ENCODE results near the gene SAFB2.

The SAFB2 gene

DNA sequence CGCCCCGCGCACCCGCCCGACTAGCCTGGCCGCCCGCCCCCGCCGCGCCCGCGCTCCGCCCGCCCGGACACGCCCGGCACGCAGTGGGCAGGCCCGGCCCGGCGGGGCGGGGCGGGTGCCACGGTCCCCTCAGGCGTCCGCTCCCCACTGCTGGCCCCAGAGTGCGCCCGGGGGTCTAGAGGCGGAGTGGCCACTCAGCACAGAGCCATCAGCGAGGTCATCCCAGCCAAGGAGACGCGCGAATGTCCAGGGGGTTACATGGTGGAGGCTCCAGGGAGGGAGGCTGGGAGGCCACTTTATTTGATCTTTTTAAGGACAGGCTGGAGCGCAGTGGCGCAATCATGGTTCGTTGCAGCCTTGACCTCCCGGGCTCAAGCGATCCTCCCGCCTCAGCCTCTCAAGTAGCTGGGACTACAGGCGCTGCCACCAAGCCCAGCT is 54.6 kb downstream of the SAFB2 start:
- TF ChIP-seq, protein P1, sequence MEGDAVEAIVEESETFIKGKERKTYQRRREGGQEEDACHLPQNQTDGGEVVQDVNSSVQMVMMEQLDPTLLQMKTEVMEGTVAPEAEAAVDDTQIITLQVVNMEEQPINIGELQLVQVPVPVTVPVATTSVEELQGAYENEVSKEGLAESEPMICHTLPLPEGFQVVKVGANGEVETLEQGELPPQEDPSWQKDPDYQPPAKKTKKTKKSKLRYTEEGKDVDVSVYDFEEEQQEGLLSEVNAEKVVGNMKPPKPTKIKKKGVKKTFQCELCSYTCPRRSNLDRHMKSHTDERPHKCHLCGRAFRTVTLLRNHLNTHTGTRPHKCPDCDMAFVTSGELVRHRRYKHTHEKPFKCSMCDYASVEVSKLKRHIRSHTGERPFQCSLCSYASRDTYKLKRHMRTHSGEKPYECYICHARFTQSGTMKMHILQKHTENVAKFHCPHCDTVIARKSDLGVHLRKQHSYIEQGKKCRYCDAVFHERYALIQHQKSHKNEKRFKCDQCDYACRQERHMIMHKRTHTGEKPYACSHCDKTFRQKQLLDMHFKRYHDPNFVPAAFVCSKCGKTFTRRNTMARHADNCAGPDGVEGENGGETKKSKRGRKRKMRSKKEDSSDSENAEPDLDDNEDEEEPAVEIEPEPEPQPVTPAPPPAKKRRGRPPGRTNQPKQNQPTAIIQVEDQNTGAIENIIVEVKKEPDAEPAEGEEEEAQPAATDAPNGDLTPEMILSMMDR (IDR thresholded peaks at IDR 0.05; ENCODE audit: extremely low read depth, missing control alignments), result no peak
- DNase-seq (ENCODE audit: low spot score), result no peak

DNA sequence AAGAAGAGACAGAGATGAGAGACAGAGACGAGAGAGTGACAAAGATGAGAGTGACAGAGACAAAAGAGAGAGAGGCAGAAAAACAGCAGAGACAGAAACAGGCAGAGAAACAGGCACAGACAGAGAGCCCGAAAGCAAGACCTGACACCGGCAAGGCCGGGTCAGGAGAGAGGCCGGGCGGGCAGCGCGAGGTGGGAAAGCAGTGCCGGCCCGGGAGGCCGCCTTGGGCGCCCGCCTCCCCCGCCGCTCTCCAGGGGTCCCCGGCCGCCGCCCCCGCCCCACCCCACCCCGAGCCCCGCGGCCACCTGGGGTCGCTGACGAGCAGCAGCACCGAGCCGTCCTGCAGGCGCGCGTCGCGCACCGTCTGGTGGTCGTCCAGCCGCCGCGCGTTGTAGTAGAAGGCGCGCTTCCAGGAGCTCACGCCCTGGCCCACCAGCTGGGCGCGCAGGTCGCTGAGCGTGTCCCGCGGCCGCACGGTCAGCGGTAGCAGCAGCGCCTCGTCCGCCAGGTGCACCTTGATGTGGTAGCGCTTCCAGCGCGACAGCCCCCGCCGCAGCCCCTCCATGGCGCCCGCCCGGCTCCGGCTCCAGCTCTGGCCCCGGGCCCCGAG is 55.1 kb downstream of the SAFB2 start, which contains the start of gene TINCR:
TSS of gene TINCR (minus strand) at position 594 of the 610 bp plus-strand sequence.
- DNase-seq (ENCODE audit: low spot score), result no peak
- TF ChIP-seq, protein P1 (IDR thresholded peaks at IDR 0.05; ENCODE audit: extremely low read depth, missing control alignments), result no peak

GRCh38 chr19:5564930-5565329 is 57.6 kb downstream of the SAFB2 start:
- TF ChIP-seq, protein P1 (IDR thresholded peaks at IDR 0.05; ENCODE audit: extremely low read depth, missing control alignments), result no peak
- no peak for DNase-seq (ENCODE audit: low spot score)

- DNase-seq (ENCODE audit: low spot score), result no peak
- TF ChIP-seq, protein P1 (IDR thresholded peaks at IDR 0.05; ENCODE audit: extremely low read depth, missing control alignments), result no peak
Measured at GRCh38 chr19:5563935-5564612, 58.5 kb downstream of the SAFB2 start.

- no peak for DNase-seq (ENCODE audit: low spot score)
- TF ChIP-seq, protein P1 (IDR thresholded peaks at IDR 0.05; ENCODE audit: extremely low read depth, missing control alignments), result no peak
Measured at GRCh38 chr19:5563008-5563431, 59.6 kb downstream of the SAFB2 start.

DNA sequence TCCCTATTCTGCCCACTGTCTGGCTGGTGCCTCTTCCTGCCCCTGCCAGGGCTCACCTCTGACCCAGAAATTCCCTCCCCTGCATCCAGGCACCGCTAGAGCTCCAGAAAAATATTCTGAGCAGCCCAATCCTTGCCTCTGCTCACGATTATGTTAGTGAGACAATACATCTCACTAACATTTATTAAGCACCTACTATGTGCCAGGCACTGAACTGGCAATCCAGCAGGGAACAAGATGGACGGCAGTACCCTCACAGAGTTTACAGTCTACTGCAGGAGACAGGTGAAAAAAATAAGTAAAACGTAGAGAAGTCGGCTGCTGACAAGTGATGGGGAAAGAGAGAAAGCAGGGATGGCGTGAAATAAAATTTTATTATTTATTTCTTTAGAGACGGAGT is 60.3 kb downstream of the SAFB2 start:
- TF ChIP-seq, protein P1 (IDR thresholded peaks at IDR 0.05; ENCODE audit: extremely low read depth, missing control alignments), result no peak
- DNase-seq (ENCODE audit: low spot score), result no peak

DNA sequence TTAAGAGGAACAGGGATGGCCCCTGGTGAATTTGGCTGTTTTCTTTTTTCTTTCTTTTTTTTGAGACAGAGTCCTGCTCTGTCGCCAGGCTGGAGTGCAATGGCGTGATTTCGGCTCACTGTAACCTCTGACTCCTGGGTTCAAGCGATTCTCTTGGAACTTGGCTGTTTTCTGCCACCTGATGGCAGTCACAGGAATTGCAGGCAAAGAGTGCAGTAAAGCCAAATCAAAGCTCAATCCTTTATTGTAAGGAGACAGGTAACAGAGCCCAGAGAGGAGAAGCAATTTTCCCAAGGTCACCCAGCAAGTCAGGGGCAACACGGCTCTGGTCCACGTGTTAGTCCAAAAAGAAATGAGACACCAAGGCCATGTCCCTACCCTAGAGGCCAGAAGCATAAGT is 61.0 kb downstream of the SAFB2 start:
- TF ChIP-seq, protein P1 (IDR thresholded peaks at IDR 0.05; ENCODE audit: extremely low read depth, missing control alignments), result no peak
- no peak for DNase-seq (ENCODE audit: low spot score)

All from GM20000 (cell line).